Astrocyte of the cerebellum (primary cell): ENCODE measurements around the gene PEMT.

Source experiments
- DNase-seq: peaks from one replicate; pipeline ENCODE4 v3.0.0-alpha.2; 2011; ENCODE audit warnings: low read depth
- H3K4me3 ChIP-seq: 2 replicates; pipeline ENCODE4 v1.5.1; 2011; ENCODE audit warnings: mild to moderate bottlenecking, low read depth, low read length, moderate library complexity
- in situ Hi-C: cut with HindIII; loops from 2 replicates; pipeline ENCODE4 v1.10.0; 2017; ENCODE audit warnings: low sequenced_read_pairs
- TF ChIP-seq, protein P1 (sequence below): IDR thresholded peaks from 2 replicates; pipeline ENCODE4 v1.5.1; 2012; ENCODE audit warnings: low read length, low read depth, moderate library complexity, mild to moderate bottlenecking; ENCODE audit errors: missing control alignments

Gene PEMT

GRCh38 chr17:17628388-17629008 lies 37.0 kb upstream of the PEMT start:
- no peak overlapping the region for H3K4me3 ChIP-seq
- in situ Hi-C loops, result no loop called here
- TF ChIP-seq, protein P1, sequence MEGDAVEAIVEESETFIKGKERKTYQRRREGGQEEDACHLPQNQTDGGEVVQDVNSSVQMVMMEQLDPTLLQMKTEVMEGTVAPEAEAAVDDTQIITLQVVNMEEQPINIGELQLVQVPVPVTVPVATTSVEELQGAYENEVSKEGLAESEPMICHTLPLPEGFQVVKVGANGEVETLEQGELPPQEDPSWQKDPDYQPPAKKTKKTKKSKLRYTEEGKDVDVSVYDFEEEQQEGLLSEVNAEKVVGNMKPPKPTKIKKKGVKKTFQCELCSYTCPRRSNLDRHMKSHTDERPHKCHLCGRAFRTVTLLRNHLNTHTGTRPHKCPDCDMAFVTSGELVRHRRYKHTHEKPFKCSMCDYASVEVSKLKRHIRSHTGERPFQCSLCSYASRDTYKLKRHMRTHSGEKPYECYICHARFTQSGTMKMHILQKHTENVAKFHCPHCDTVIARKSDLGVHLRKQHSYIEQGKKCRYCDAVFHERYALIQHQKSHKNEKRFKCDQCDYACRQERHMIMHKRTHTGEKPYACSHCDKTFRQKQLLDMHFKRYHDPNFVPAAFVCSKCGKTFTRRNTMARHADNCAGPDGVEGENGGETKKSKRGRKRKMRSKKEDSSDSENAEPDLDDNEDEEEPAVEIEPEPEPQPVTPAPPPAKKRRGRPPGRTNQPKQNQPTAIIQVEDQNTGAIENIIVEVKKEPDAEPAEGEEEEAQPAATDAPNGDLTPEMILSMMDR, result no peak
- DNase-seq, result no peak

- no peak for DNase-seq
- no peak overlapping the region for H3K4me3 ChIP-seq
- in situ Hi-C loops, result no loop called here
- TF ChIP-seq, protein P1, result no peak
These were observed 35.3 kb upstream of the PEMT start for GRCh38 chr17:17626840-17627239.

- DNase-seq, result no peak
- no peak overlapping the region for H3K4me3 ChIP-seq
- in situ Hi-C loops, result no loop called here
- TF ChIP-seq, protein P1, result no peak
These were observed 34.8 kb upstream of the PEMT start for GRCh38 chr17:17626151-17626805.

- no peak overlapping the region for H3K4me3 ChIP-seq
- in situ Hi-C loops, result loop anchor here (5.0 kb wide), 1 partner anchor 37 kb away; no protein-coding TSS in a partner anchor
- TF ChIP-seq, protein P1, result no peak
- no peak for DNase-seq
These were observed 33.2 kb upstream of the PEMT start for GRCh38 chr17:17624741-17625140.

DNA sequence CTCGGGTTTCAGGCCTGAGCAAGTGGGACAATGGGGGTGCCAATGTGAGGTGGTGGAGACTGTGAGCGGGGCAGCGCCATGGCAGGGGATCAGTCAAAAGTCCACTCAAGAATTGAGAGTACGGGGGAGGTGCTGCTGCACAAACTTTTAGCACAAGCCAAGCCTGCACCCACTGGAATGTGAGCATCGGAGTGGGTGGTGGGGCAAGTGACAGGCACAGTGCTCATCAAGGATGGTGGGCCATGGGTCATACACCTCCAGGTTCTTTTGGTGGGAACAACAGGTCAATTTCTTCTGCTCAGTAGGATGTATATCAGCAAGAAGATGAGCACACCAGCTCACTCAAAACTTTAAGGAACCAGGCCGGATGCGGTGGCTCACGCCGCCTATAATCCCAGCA lies 32.4 kb upstream of the PEMT start:
- DNase-seq, result no peak
- no peak overlapping the region for H3K4me3 ChIP-seq
- TF ChIP-seq, protein P1, result no peak
- in situ Hi-C loops, result loop anchor here (5.0 kb wide), 1 partner anchor 37 kb away; no protein-coding TSS in a partner anchor

- DNase-seq, result no peak
- TF ChIP-seq, protein P1, result no peak
- H3K4me3 ChIP-seq, result no peak overlapping the region
- in situ Hi-C loops, result loop anchor here (5.0 kb wide), 1 partner anchor 34 kb away; no protein-coding TSS in a partner anchor
These were observed 29.7 kb upstream of the PEMT start for GRCh38 chr17:17621254-17621653.
